Neural progenitor cell (in vitro differentiated cells): Measurements from ENCODE around the gene PDHX. TPM values are rescaled to one million over a fixed set of nuclear protein-coding genes. Genes with fewer than 3 reads are reported as not detected.

Experiments used
- DNase-seq: peaks from one replicate; pipeline ENCODE4 v3.0.0-alpha.2; 2016; ENCODE audit warnings: low spot score
- H2AFZ ChIP-seq: fragments of 200-600 bp; sonication (generic); replicated peaks from 2 replicates; pipeline ENCODE4 v1.6.1; 2016; ENCODE audit warnings: antibody characterized with exemption
- H3F3A ChIP-seq: fragments of 200-600 bp; sonication (generic); 2 replicates; pipeline ENCODE4 v1.6.1; 2016; ENCODE audit warnings: antibody characterized with exemption, low read depth
- H3K27ac ChIP-seq: fragments of 200-600 bp; sonication (generic); 2 replicates; pipeline ENCODE4 v1.5.1; 2016; ENCODE audit warnings: mild to moderate bottlenecking
- H3K27me3 ChIP-seq: fragments of 200-600 bp; sonication (generic); 2 replicates; pipeline ENCODE4 v1.6.1; 2016; ENCODE audit warnings: mild to moderate bottlenecking, moderate library complexity
- H3K36me3 ChIP-seq: fragments of 200-600 bp; sonication (generic); 2 replicates; pipeline ENCODE4 v1.5.1; 2016
- H3K4me1 ChIP-seq: fragments of 200-600 bp; sonication (generic); 2 replicates; pipeline ENCODE4 v1.6.1; 2016; ENCODE audit warnings: mixed run types
- H3K4me2 ChIP-seq: fragments of 200-600 bp; sonication (generic); 2 replicates; pipeline ENCODE4 v1.6.1; 2016
- H3K4me3 ChIP-seq: fragments of 200-600 bp; sonication (generic); 2 replicates; pipeline ENCODE4 v1.5.1; 2016
- H3K79me2 ChIP-seq: fragments of 200-600 bp; sonication (generic); 2 replicates; pipeline ENCODE4 v1.6.1; 2016; ENCODE audit warnings: low read depth
- H3K9ac ChIP-seq: fragments of 200-600 bp; sonication (generic); 2 replicates; pipeline ENCODE4 v1.6.1; 2016
- H3K9me3 ChIP-seq: fragments of 200-600 bp; sonication (generic); 2 replicates; pipeline ENCODE4 v1.5.1; 2016; ENCODE audit warnings: low read depth
- H4K20me1 ChIP-seq: fragments of 200-600 bp; sonication (generic); 2 replicates; pipeline ENCODE4 v1.6.1; 2016; ENCODE audit warnings: low read depth
- H3K27ac Mint-ChIP-seq: 3 replicates; pipeline ENCODE4 v1.8.0; 2021; ENCODE audit warnings: mixed read lengths
- H3K27me3 Mint-ChIP-seq: 2 replicates; pipeline ENCODE4 v1.8.0; 2022; ENCODE audit warnings: low read depth, mild to moderate bottlenecking, inconsistent platforms, moderate library complexity, mixed read lengths; ENCODE audit not compliant: insufficient read depth
- H3K36me3 Mint-ChIP-seq: 3 replicates; pipeline ENCODE4 v1.8.0; 2021; ENCODE audit warnings: mixed read lengths
- H3K4me1 Mint-ChIP-seq: 3 replicates; pipeline ENCODE4 v1.8.0; 2021; ENCODE audit warnings: mixed read lengths
- H3K4me3 Mint-ChIP-seq: 3 replicates; pipeline ENCODE4 v1.8.0; 2021; ENCODE audit warnings: mild to moderate bottlenecking, moderate library complexity, mixed read lengths
- H3K9me3 Mint-ChIP-seq: 3 replicates; pipeline ENCODE4 v1.8.0; 2020; ENCODE audit warnings: mixed read lengths
- EZH2 ChIP-seq: fragments of 200-600 bp; sonication (generic); IDR thresholded peaks from 2 replicates; pipeline ENCODE4 v1.6.1; 2017; ENCODE audit warnings: antibody characterized with exemption, mild to moderate bottlenecking, moderate library complexity
- EZH2phosphoT487 ChIP-seq: fragments of 200-600 bp; sonication (generic); IDR thresholded peaks from 2 replicates; pipeline ENCODE4 v1.6.1; 2017; ENCODE audit warnings: antibody characterized with exemption
- total RNA-seq: library from RNA; depleted of rRNA; stranded (reverse); fragments of >200 nt; gene quantifications from 2 replicates; pipeline ENCODE4 v1.2.3, GENCODE V29; 2015; ENCODE audit warnings: low replicate concordance
- TF ChIP-seq, protein P1 (sequence below): fragments of 200-600 bp; sonication (generic); IDR thresholded peaks from 2 replicates; pipeline ENCODE4 v1.5.1; 2017; ENCODE audit warnings: antibody characterized with exemption, mild to moderate bottlenecking

The PDHX gene
- total RNA-seq, result 29.5 and 38.4 TPM in 2 replicates

DNA sequence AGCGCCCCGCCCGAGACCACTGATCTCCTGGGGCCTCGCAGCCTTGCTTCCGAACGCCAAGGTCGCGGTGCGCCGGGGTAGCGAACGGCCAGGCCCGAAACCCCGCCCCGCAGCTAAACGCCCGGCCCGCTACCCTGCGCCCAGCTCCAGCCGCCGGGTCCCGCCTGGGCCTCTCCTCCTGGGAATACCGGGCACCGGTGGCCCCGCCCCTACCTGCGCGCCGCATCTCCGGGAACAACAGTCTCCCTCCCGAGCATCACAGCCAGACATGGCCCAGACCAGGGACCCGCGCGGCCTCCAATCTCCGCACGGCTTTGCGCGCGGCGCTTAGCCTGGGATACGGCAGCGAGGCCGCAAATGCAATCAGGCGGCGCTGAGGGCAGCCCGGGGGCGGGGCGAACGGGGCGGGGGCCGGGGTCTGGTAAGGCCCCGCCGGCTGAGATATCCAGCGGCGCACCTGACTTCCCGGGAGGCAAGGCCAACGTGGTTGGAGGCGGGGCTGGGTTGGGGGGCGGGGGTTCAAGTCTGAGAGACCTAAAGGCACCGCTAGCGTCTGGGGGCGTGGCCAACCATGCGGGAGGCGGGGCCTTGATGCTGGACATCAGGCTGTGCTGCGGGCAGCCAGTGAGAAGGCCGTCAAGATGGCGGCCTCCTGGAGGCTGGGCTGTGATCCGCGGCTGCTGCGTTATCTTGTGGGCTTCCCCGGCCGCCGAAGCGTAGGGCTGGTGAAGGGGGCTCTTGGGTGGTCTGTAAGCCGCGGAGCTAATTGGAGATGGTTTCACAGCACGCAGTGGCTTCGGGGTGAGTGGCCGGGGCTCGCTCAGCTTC, at the start of gene PDHX, which contains the start of gene APIP:
Gene PDHX (plus strand): TSS at position 604 of the 828 bp plus-strand sequence. CDS start 38 bp downstream, at position 642.
Gene APIP (minus strand): TSS at position 365 of the 828 bp plus-strand sequence. CDS start 95 bp downstream, at position 270.
- Mint-ChIP-seq H3K9me3 (peaks cover 12% of the 10 kb centered on the region), H3K4me1 (peaks cover 25% of the 10 kb centered on the region), H3K4me3 (peak within 1 kb of the TSS; percentile 98), H3K27me3 (no peaks in the 10 kb centered on the region), H3K27ac (peak within 1 kb of the TSS; percentile 99), H3K36me3 (peaks cover 25% of the 10 kb centered on the region)
- Histone ChIP-seq H3K4me1 (peaks cover 13% of the 10 kb centered on the region), H3K9ac (peak within 1 kb of the TSS; percentile 61), H3K79me2 (peaks cover 50% of the 10 kb centered on the region), H3K4me2 (peak within 1 kb of the TSS; percentile 80), H3K9me3 (no peaks in the 10 kb centered on the region), H2AFZ (peak within 1 kb of the TSS; percentile 95), H3K4me3 (peak within 1 kb of the TSS; percentile 69), H3K27me3 (no peaks in the 10 kb centered on the region), H4K20me1 (peaks cover 3% of the 10 kb centered on the region), H3K36me3 (peaks cover 5% of the 10 kb centered on the region), H3K27ac (peak within 1 kb of the TSS; percentile 81), H3F3A (peaks cover 13% of the 10 kb centered on the region)
- TF ChIP-seq, protein P1, sequence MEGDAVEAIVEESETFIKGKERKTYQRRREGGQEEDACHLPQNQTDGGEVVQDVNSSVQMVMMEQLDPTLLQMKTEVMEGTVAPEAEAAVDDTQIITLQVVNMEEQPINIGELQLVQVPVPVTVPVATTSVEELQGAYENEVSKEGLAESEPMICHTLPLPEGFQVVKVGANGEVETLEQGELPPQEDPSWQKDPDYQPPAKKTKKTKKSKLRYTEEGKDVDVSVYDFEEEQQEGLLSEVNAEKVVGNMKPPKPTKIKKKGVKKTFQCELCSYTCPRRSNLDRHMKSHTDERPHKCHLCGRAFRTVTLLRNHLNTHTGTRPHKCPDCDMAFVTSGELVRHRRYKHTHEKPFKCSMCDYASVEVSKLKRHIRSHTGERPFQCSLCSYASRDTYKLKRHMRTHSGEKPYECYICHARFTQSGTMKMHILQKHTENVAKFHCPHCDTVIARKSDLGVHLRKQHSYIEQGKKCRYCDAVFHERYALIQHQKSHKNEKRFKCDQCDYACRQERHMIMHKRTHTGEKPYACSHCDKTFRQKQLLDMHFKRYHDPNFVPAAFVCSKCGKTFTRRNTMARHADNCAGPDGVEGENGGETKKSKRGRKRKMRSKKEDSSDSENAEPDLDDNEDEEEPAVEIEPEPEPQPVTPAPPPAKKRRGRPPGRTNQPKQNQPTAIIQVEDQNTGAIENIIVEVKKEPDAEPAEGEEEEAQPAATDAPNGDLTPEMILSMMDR, result no peak
- TF ChIP-seq EZH2, result no peak
- TF ChIP-seq EZH2phosphoT487, result no peak
- peak; percentile 97 for DNase-seq

DNA sequence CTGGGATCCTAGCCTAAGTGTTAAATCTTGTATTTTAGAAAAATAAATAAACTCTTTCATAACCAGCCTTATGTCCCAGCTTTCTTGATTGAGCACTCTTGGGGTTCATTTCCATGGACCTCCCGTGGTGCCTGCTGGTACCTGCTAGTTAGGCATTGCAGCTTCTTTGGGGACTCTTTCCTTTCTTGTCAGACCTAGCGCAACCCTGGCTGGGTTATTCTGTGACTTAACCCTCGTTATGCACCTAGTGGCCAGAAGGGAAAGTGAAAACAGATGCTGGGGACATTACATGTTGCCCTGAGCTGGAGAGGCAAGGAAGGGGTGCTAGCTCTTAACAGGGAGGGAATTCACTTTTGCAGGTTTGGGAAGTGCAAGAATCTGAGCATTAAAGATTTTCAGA, 47.0 kb upstream of the PDHX start:
- H3K36me3 ChIP-seq, result no peaks in the 10 kb centered on the region
- Mint-ChIP-seq H3K4me3 (no peak overlapping the region), H3K27me3 (no peaks in the 10 kb centered on the region), H3K9me3 (no peaks in the 10 kb centered on the region), H3K4me1 (peaks cover 4% of the 10 kb centered on the region), H3K27ac (no peak overlapping the region), H3K36me3 (peaks cover 8% of the 10 kb centered on the region)
- H3K79me2 ChIP-seq, result no peaks in the 10 kb centered on the region
- no peak overlapping the region for H3K4me3 ChIP-seq
- H2AFZ ChIP-seq, result no peak overlapping the region
- peak; percentile 30 for DNase-seq
- H3K27ac ChIP-seq, result no peak overlapping the region
- no peak overlapping the region for H3K4me2 ChIP-seq
- H3K9ac ChIP-seq, result no peak overlapping the region
- no peaks in the 10 kb centered on the region for H3K27me3 ChIP-seq
- no peaks in the 10 kb centered on the region for H3K9me3 ChIP-seq
- no peaks in the 10 kb centered on the region for H3K4me1 ChIP-seq
- no peaks in the 10 kb centered on the region for H3F3A ChIP-seq
- no peak for TF ChIP-seq EZH2phosphoT487
- TF ChIP-seq, protein P1, result peak; percentile 38
- no peaks in the 10 kb centered on the region for H4K20me1 ChIP-seq

DNA sequence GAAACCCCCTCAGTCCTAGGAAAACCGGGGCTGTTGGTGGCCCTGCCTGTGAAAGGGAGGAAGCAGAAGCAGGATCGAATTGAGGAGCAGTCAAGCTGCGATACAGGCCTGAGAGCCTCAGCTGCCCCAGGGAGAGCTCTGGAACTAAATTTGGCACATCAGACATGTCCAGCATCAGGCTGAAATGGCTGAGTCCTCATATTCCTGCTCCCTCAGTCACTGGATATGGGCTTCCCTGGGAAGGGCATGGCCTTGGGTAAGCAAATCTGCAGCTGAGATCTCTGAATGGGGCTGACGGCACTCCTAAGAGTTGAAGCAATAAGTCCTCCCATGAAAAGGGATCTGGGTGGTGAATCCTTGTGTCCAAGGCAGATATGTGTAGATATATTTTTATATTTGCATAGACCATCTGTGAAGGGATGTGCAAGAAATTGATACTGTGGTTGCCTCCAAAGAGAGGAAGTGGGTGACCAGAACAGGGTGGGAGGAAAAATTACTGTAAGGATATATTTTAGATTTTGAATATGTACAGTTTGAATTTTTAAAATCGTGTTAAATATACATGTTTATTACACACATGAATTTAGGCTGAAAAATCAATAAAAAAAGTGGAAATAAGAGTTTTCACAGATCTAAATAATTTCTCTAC, 45.7 kb upstream of the PDHX start:
- TF ChIP-seq, protein P1, result no peak
- TF ChIP-seq EZH2 (no peak), EZH2phosphoT487 (no peak)
- peaks cover 19% of the 10 kb centered on the region for H3K36me3 Mint-ChIP-seq
- Histone ChIP-seq H3K9ac (no peak overlapping the region), H3F3A (no peaks in the 10 kb centered on the region), H3K36me3 (no peaks in the 10 kb centered on the region), H2AFZ (no peak overlapping the region), H3K4me3 (no peak overlapping the region), H3K4me1 (no peaks in the 10 kb centered on the region), H3K27ac (no peak overlapping the region), H3K9me3 (no peaks in the 10 kb centered on the region), H3K79me2 (no peaks in the 10 kb centered on the region), H3K4me2 (no peak overlapping the region), H3K27me3 (no peaks in the 10 kb centered on the region), H4K20me1 (no peaks in the 10 kb centered on the region)
- DNase-seq, result no peak
- peaks cover 4% of the 10 kb centered on the region for H3K4me1 Mint-ChIP-seq
- no peaks in the 10 kb centered on the region for H3K27me3 Mint-ChIP-seq
- H3K4me3 Mint-ChIP-seq, result no peak overlapping the region
- H3K9me3 Mint-ChIP-seq, result peaks cover 5% of the 10 kb centered on the region
- H3K27ac Mint-ChIP-seq, result no peak overlapping the region
